ENCODE results near the gene ZFP64. TPM values are rescaled to one million over a fixed set of nuclear protein-coding genes. Genes with fewer than 3 reads are reported as not detected.

Gene ZFP64
- total and polyA plus RNA-seq, 2 donors (not counting 3 experiments of a cell fraction or from before 2014, with no cell fraction given) = 31.7 to 35.4 TPM

GRCh38 chr20:52180180-52180840 lies 11.3 kb downstream of the ZFP64 start:
- BruUV-seq (replicated peaks) = no TSS peak
- Histone ChIP-seq H3K27ac (ENCODE audit: insufficient read depth, low read depth, low read length) (no peak overlapping the region), H3K9me1 (replicated peaks; ENCODE audit: control insufficient read depth, extremely low read depth, insufficient read depth, low read length) (no peaks in the 10 kb centered on the region), H4K20me1 (replicated peaks; ENCODE audit: control insufficient read depth, extremely low read depth, insufficient read depth, low read length) (no peaks in the 10 kb centered on the region), H3K4me1 (ENCODE audit: control insufficient read depth, extremely low read depth, insufficient read depth, low read length) (no peaks in the 10 kb centered on the region), H3K36me3 (ENCODE audit: control insufficient read depth in 2 of 2, extremely low read depth in 1 of 2, insufficient read depth in 2 of 2, low read length in 2 of 2) (peaks cover 0 to 2% of the 10 kb centered on the region in 2 experiments), H3K4me3 (replicated peaks in 1 of 3; ENCODE audit: insufficient read depth in 1 of 3, low read depth in 1 of 3, low read length in 3 of 3) (no peak overlapping the region), H3K4me2 (ENCODE audit: insufficient read depth, low read length) (no peak overlapping the region), H2AFZ (ENCODE audit: low read depth, low read length) (no peak overlapping the region), H3K27me3 (ENCODE audit: control insufficient read depth in 2 of 2, insufficient read depth in 2 of 2, low read length in 2 of 2) (no peaks in the 10 kb centered on the region), H3K9ac (replicated peaks; ENCODE audit: extremely low read depth, insufficient read depth, low read length) (no peak overlapping the region), H3K9me3 (replicated peaks; ENCODE audit: control insufficient read depth, insufficient read depth, low read length) (no peaks in the 10 kb centered on the region), H3K79me2 (ENCODE audit: control insufficient read depth, insufficient read depth, low read length) (no peaks in the 10 kb centered on the region)
- POLR2A ChIA-PET = no interaction called here
- FAIRE-seq = no peak
- dilution Hi-C loops (cut with MboI; ENCODE audit: extremely low pct_ligation_motif_present, low sequenced_read_pairs) (no loop called here), intact Hi-C loops (cut with micrococcal nuclease) (no loop called here)
- DNase-seq (ENCODE audit: low read depth, low spot score) = no peak
- no peak for TF ChIP-seq FOS (IDR thresholded peaks at IDR 0.05; ENCODE audit: borderline replicate concordance, insufficient read depth, low read length)
- TF ChIP-seq EZH2 (IDR thresholded peaks at IDR 0.05; ENCODE audit: borderline replicate concordance, low read depth, low read length, severe bottlenecking) = no peak
- CTCF ChIA-PET = interaction anchor here (0.7 kb wide), 1 partner anchor 26 kb away, joined by 4 read pairs; no protein-coding TSS in a partner anchor

GRCh38 chr20:52179331-52180179 lies 12.0 kb downstream of the ZFP64 start:
- Histone ChIP-seq H3K9ac (replicated peaks; ENCODE audit: extremely low read depth, insufficient read depth, low read length) (no peak overlapping the region), H3K36me3 (ENCODE audit: control insufficient read depth in 2 of 2, extremely low read depth in 1 of 2, insufficient read depth in 2 of 2, low read length in 2 of 2) (peaks cover 0 to 2% of the 10 kb centered on the region in 2 experiments), H4K20me1 (replicated peaks; ENCODE audit: control insufficient read depth, extremely low read depth, insufficient read depth, low read length) (no peaks in the 10 kb centered on the region), H3K4me1 (ENCODE audit: control insufficient read depth, extremely low read depth, insufficient read depth, low read length) (no peaks in the 10 kb centered on the region), H3K4me3 (replicated peaks in 1 of 3; ENCODE audit: insufficient read depth in 1 of 3, low read depth in 1 of 3, low read length in 3 of 3) (no peak overlapping the region), H2AFZ (ENCODE audit: low read depth, low read length) (no peak overlapping the region), H3K9me1 (replicated peaks; ENCODE audit: control insufficient read depth, extremely low read depth, insufficient read depth, low read length) (no peaks in the 10 kb centered on the region), H3K4me2 (ENCODE audit: insufficient read depth, low read length) (no peak overlapping the region), H3K27me3 (ENCODE audit: control insufficient read depth in 2 of 2, insufficient read depth in 2 of 2, low read length in 2 of 2) (no peaks in the 10 kb centered on the region), H3K9me3 (replicated peaks; ENCODE audit: control insufficient read depth, insufficient read depth, low read length) (no peaks in the 10 kb centered on the region), H3K79me2 (ENCODE audit: control insufficient read depth, insufficient read depth, low read length) (no peaks in the 10 kb centered on the region), H3K27ac (ENCODE audit: insufficient read depth, low read depth, low read length) (no peak overlapping the region)
- no peak for FAIRE-seq
- intact Hi-C loops (cut with micrococcal nuclease) (no loop called here), dilution Hi-C loops (cut with MboI; ENCODE audit: extremely low pct_ligation_motif_present, low sequenced_read_pairs) (no loop called here)
- ChIA-PET POLR2A (no interaction called here), CTCF (no interaction called here)
- TF ChIP-seq MYC (IDR thresholded peaks at IDR 0.05; ENCODE audit: low read depth, low read length) (no peak), POLR2AphosphoS5 (IDR thresholded peaks at IDR 0.05; ENCODE audit: insufficient read depth, low read depth, low read length) (no peak), EZH2 (IDR thresholded peaks at IDR 0.05; ENCODE audit: borderline replicate concordance, low read depth, low read length, severe bottlenecking) (no peak), CTCF (IDR thresholded peaks at IDR 0.05; ENCODE audit: extremely low read depth in 1 of 2, insufficient read depth in 1 of 2, low read depth in 1 of 2, low read length in 2 of 2) (no peak), JUN (IDR thresholded peaks at IDR 0.05; ENCODE audit: borderline replicate concordance, insufficient read depth, insufficient read length, low read depth) (no peak)
- no peak for DNase-seq (ENCODE audit: low read depth, low spot score)
- BruUV-seq (replicated peaks) = no TSS peak
